ENCODE results near the gene ZZZ3.
"Not testable (repeated sequence)": the region's sequence is repeated elsewhere in the genome, so short reads cannot be mapped to it uniquely, and the experiment has no call there.

ZZZ3 gene

GRCh38 chr1:77682460-77683159 lies at the start of gene ZZZ3:
Gene ZZZ3, minus strand, starts transcription at chr1:77682658. Its CDS starts 49,304 bp downstream, at chr1:77633354.
- in situ Hi-C loops (cut with MboI; ENCODE audit: low sequenced_read_pairs), result no loop called here

GRCh38 chr1:77732090-77732489 lies 49.6 kb upstream of the ZZZ3 start:
- in situ Hi-C loops (cut with MboI; ENCODE audit: low sequenced_read_pairs), result no loop called here

- in situ Hi-C loops (cut with MboI; ENCODE audit: low sequenced_read_pairs), result no loop called here
These were observed 43.2 kb upstream of the ZZZ3 start for GRCh38 chr1:77725706-77726105.

- in situ Hi-C loops (cut with MboI; ENCODE audit: low sequenced_read_pairs), result no loop called here
These were observed 35.7 kb upstream of the ZZZ3 start for GRCh38 chr1:77718181-77718580.

- in situ Hi-C loops (cut with MboI; ENCODE audit: low sequenced_read_pairs), result no loop called here
These were observed 33.6 kb upstream of the ZZZ3 start for GRCh38 chr1:77716065-77716464.

- in situ Hi-C loops (cut with MboI; ENCODE audit: low sequenced_read_pairs), result no loop called here
These were observed 27.3 kb upstream of the ZZZ3 start for GRCh38 chr1:77709727-77710126.

GRCh38 chr1:77706321-77706720 lies 23.9 kb upstream of the ZZZ3 start:
- in situ Hi-C loops (cut with MboI; ENCODE audit: low sequenced_read_pairs), result no loop called here

GRCh38 chr1:77704736-77705135 lies 22.3 kb upstream of the ZZZ3 start:
- in situ Hi-C loops (cut with MboI; ENCODE audit: low sequenced_read_pairs), result no loop called here

- in situ Hi-C loops (cut with MboI; ENCODE audit: low sequenced_read_pairs), result not testable (repeated sequence)
These were observed 17.2 kb upstream of the ZZZ3 start for GRCh38 chr1:77699673-77700072.

GRCh38 chr1:77697441-77697840 lies 15.0 kb upstream of the ZZZ3 start:
- in situ Hi-C loops (cut with MboI; ENCODE audit: low sequenced_read_pairs), result no loop called here

GRCh38 chr1:77688939-77689338 lies 6.5 kb upstream of the ZZZ3 start:
- in situ Hi-C loops (cut with MboI; ENCODE audit: low sequenced_read_pairs), result no loop called here

- in situ Hi-C loops (cut with MboI; ENCODE audit: low sequenced_read_pairs), result no loop called here
These were observed 5.1 kb upstream of the ZZZ3 start for GRCh38 chr1:77687519-77687906.

GRCh38 chr1:77686796-77687518 lies 4.5 kb upstream of the ZZZ3 start:
- in situ Hi-C loops (cut with MboI; ENCODE audit: low sequenced_read_pairs), result no loop called here

GRCh38 chr1:77683160-77684148 lies 996 bp upstream of the ZZZ3 start:
- in situ Hi-C loops (cut with MboI; ENCODE audit: low sequenced_read_pairs), result no loop called here

GRCh38 chr1:77680173-77680572 lies 2.3 kb downstream of the ZZZ3 start:
- in situ Hi-C loops (cut with MboI; ENCODE audit: low sequenced_read_pairs), result no loop called here

GRCh38 chr1:77678660-77679610 lies 3.5 kb downstream of the ZZZ3 start:
- in situ Hi-C loops (cut with MboI; ENCODE audit: low sequenced_read_pairs), result no loop called here

GRCh38 chr1:77674807-77675206 lies 7.7 kb downstream of the ZZZ3 start:
- in situ Hi-C loops (cut with MboI; ENCODE audit: low sequenced_read_pairs), result not testable (repeated sequence)

GRCh38 chr1:77673716-77674355 lies 8.6 kb downstream of the ZZZ3 start:
- in situ Hi-C loops (cut with MboI; ENCODE audit: low sequenced_read_pairs), result no loop called here

- in situ Hi-C loops (cut with MboI; ENCODE audit: low sequenced_read_pairs), result no loop called here
These were observed 9.4 kb downstream of the ZZZ3 start for GRCh38 chr1:77673030-77673429.

GRCh38 chr1:77672374-77672773 lies 10.1 kb downstream of the ZZZ3 start:
- in situ Hi-C loops (cut with MboI; ENCODE audit: low sequenced_read_pairs), result no loop called here

Data from HL-60/S4 treated with retinoic acid at 250 ng/mL for 4 days and 3 days (cell line).